Pons (tissue), 1 donor: ENCODE measurements around the gene DLL1.
"Not testable (repeated sequence)": the region's sequence is repeated elsewhere in the genome, so short reads cannot be mapped to it uniquely, and the experiment has no call there.

Experiments
- DNase-seq: peaks from one replicate; pipeline ENCODE4 v3.0.0-alpha.2; 2016; ENCODE audit warnings: low spot score

Gene DLL1

DNA sequence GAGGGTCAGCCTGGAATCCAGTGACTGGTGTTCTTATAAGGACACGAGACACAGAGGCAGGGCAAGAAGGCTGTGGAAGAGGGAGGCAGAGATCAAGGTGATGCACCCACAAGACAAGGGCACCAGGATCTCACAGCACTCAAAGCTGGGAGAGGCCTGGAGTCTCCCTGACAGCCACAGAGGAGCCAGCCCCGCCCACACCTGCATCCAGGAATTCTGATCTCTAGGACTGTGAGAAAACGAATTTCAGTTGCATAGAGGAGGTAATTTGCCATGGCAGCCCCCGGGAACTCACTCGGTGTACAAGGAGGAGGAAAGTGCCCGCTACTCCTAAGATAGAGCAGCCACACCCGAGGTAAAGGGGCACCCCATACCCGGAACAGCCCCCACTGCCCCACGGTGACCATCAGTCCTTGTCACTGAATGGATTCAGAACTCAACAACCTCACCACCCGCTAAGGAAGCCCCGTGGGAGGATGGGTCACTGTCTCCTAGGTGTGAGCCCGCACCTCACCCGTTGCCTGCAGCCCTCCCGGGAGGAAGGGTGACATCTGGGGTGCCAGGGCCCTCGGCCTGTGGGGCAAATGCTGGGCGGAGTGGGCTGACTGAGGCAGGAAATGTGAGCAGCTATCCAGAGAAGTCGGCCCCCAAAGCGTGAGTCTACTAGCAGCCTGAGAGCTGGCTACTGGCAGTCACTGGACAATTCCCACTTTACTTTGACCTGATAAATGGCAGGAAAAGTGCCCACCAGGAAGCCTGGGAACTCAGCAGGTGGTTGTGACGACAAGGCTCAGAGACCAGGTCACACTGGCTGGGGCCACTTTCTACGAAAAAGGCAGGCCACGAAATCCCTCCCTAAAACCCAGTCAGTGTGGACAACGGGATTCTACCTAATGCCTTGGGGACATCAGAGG lies 22.4 kb downstream of the DLL1 start:
- no peak for DNase-seq

DNA sequence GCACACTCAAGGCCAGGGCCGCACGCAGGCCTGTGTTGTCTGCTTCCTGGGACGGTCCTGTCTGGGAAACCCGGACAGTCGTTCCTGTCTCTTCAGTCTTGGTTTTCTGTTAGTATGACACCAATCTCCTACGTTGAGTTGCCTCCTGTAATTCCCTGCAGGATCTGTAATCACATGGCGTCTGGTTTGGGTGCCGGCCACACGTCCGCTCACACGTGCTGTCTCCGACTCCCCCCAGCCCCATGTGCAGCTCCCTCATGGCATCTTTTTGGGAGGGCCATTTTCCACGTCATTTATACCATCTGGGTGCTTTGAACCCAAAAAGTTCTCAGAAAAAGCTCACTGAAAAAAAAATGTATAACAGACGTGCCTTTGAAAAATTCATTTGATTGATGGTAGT lies 23.2 kb downstream of the DLL1 start:
- DNase-seq = no peak

DNA sequence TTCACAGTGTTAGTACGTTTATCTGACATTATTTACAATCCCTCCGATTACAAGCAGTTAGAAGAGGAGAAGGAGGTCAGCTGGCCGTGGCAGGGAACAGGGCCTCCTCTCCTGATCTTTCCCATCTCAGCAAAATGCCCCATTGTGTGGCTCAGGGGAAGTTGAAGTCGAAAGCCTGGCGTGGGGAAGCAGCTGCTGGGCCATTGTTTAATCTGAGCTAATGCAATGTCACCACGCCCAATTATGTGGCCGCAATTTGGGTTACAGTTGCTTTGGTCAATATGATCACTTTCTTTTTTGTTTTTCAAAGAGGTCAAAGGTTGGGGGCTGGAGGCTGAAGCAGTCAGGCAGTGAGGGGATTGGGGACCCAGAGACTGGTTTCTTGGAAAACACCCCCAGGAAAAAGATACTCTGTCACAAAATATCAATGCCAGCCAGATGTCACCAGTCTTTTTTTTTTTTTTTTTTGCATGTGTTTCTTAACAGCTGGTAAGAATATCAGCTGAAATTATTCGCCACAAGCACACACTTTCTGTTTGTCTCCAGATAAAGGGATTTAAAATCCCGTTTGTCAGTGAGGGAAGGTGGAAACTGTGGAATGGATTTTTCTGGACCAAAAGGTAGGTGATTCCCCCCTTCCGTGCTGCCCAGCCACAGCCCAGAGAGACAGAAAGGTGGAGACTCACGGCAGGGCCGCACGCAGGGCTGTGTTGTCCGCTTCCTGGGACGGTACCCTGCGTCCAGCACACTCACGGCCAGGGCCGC lies 24.6 kb downstream of the DLL1 start:
- DNase-seq = peak; percentile 93

DNA sequence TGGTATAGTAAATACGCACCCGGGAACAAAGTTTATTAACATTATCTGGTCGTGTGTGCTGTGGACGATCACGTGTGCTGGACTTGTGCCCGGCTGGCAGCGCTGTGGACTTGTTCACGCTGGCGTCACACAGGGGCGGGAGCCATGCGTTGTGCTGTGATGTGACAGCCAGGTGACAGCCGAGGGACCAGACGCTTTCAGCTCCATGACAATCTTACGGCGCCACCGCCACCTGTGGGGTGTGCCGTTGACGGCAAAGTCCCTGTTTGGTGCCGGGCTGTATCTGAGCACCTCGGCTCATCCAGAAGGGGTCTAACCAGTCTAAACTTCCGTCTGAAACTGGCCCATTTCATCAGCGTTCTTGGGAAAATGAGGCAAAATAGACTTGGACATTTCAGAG lies 25.2 kb downstream of the DLL1 start:
- DNase-seq = peak; percentile 86

DNA sequence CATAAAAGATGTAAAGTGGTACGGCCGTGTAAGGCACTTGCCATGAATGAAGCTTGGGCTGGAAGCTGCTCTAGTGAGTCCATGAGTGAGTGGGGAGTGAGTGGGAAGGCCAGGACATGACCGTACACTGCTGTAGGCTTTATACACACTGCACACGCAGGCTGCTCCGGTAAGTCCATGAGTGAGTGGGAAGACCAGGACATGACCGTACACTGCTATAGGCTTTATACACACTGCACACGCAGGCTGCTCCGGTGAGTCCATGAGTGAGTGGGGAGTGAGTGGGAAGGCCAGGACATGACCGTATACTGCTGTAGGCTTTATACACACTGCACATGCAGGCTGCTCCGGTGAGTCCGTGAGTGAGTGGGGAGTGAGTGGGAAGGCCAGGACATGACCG lies 26.2 kb downstream of the DLL1 start:
- DNase-seq = not testable (repeated sequence)

DNA sequence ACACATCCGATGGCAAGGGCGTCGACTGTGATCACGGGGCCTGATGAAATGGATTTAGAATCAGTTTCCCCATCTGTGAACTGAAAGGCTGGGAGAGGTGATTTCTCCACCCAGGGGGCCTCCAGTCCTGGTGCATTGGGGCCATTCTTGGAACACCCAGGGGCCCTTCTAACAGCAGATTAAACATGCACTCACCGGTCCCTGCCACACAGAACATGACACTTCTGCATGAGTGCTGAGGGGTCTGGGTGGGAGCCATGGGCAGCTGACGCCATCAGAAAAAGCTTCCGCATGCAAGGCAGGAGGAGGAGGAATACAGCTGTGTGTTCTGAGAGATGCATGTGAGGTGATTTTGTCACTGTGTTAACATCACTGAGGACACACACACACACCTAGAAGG lies 26.8 kb downstream of the DLL1 start:
- no peak for DNase-seq

DNA sequence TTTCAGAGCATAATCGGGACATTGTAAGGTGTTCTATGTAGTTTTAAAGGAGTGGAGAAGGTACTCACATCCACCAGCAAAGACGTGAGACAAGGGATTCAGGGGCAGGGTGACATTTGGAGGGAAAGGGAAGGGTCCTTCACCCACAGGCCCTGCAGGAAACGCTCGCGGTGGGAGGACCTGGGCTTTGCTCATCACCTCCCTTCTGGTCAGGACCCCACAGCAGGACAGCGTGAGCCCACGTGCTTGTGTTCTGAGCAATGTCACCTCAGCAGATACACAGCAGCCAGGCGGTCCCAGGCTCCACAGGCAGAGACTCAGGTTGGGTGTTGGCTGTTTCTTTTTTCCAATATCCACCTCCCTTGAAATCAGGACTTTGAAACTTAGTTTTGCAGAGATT lies 27.5 kb downstream of the DLL1 start:
- no peak for DNase-seq

DNA sequence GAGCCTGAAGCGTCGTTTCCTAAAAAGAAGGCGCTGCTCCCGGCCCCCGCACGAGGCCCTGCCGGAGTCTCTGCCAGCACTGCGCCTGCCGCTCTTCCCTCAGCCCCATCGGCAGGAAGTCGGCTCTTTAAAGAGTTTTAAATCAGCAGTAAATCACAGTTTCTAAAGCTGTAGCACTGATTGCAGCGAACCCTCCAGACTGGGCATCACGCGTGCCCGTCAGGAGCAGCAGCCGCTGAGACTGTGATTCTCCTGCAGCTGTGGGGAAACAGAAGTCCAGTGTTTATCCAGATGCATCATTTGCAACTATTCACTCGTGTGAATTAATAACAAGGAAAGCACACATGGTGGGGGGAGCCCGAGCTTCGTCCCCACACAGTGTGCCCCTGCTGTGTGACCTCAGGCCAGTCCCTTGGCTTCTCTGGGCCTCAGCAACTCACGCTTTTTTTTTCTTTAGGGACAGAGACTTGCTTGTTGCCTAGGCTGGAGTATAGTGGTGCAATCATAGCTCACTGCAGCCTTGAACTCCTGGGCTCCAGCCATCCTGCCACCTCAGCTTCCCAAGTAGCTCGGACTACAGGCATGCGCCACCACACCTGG lies 28.3 kb downstream of the DLL1 start:
- DNase-seq = peak; percentile 79

DNA sequence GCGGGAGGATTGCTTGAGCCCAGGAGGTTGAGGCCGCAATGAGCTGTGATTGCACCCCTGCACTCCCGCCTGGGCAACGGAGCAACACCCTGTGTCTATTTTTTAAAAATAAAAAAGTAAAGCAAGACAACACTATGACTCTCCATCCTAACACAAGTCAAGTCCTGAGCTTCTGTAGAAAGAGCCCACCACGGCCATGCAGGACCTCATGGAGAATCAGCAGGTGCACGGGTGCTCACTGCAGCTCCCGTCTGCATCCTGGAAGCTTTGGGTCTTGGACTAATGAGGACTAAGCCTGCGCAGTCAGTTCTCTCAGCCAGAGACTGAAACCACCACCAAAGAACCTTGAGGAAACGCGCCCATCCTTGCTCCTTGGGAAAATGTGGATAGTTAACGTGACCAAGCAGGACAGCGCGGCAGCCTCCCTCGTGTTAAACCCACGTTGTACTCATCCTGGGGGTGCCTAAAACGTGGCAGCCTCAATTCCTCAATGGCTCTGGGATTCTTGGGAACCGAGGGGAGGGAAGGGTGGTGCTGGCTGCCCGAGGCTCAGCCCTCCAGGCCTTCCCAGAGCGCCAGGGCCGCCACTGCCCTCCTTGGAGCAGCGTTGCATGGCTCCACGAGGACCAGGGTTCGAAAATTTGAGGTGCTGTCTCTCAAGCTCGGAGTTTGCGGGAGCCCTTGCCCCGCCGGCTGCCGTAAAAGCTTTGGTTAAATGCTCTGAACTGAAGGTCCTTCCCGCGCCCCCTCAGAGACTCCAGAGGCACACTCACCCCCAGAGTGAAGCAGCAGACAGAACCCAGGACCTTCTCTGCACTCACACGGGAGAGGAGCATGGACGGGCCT lies 29.0 kb downstream of the DLL1 start:
- DNase-seq = no peak

DNA sequence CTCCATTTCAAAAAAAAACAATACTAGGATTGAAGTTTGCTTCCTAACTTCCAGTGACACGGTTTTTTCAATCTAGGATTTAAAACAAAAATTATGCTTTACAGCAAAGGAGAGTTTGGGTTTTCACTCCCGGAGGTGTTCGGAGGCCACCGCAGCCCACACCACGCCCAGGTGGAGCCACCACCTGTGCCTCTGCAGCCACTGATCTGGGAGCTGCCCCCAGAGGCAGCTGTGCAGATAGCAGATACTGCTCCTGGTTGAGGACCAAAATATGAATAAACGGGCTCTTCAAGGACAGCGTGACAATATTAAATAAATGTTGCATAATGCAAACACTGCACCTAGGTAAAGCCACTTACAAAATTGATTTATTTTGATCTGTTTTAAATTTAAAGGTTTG lies 30.2 kb downstream of the DLL1 start:
- DNase-seq = no peak

DNA sequence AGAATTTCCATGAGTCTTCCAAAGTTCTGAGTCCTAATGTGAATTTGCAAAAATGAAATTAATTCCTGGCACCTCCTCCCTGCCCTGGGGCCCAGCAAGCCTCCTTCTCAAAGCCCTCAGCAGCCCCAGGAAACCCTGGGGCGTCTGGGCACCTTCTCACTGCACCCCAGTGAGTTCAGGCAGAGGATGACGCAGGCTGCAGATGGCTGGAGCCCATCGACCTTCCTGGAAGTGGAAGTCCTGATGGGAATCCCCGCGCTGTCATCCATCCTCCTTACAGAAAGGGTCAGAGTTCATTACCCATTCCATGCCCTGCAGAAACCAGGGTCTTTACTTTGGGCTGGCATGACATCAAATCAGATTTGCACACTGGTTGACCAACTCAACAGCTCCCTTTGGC lies 31.6 kb downstream of the DLL1 start:
- DNase-seq = no peak

DNA sequence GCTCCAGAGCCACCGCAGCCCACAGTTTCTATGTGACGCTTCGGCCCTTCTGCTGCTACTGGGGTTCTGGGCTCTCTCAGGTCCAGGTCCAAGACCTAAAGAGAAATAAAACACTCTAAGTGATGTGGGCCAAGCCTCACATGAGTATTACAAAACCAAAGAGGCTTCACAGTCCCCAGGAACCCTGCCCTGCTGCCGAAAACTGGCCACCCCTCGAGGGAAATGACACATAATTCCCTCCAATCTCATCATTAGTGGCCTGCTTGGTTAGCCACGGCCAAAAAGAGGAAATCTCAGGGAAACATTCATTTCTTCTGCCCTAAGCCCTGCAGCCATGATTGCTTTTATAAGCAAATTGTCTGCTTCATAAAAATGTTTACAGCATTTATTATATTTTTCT lies 32.5 kb downstream of the DLL1 start:
- DNase-seq = no peak

DNA sequence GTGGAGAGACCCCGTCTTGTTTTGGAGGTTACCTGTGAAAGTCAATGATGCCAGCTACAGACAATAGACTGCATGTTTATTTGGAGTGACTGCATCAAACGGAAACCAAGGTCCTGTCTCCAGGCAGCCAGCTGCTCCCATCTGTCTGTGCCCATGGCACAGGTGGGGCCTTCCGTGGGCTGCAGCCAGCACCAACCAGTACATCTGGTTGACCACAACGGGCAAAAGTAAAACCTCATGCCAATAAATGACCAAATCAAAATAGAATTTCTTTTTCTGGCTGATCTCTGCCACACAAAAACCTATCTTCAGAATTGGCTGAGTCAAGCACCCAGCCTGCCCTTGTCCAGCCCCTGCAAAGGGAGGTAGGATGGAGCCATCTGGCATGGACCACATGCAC lies 33.5 kb downstream of the DLL1 start:
- DNase-seq = no peak

DNA sequence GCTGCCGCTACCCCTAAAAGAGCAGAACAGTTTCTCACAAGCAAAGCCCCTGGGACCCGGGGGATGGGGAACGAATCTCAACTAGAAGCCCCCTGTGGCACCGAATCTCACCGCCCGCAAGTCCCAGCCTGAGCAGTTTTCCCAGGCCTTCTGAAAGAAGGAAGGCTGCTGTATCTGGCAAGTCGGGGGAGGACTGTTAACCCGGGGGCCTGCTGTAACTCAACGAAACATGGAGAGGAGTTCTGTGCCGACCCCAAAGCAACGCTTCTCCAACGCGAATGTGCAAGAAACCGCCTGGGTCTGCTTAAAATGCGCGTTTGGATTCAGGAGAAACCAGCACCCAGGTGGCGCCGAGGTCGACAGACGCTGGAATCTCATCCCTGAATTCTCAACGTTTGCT lies 34.2 kb downstream of the DLL1 start:
- DNase-seq = no peak

DNA sequence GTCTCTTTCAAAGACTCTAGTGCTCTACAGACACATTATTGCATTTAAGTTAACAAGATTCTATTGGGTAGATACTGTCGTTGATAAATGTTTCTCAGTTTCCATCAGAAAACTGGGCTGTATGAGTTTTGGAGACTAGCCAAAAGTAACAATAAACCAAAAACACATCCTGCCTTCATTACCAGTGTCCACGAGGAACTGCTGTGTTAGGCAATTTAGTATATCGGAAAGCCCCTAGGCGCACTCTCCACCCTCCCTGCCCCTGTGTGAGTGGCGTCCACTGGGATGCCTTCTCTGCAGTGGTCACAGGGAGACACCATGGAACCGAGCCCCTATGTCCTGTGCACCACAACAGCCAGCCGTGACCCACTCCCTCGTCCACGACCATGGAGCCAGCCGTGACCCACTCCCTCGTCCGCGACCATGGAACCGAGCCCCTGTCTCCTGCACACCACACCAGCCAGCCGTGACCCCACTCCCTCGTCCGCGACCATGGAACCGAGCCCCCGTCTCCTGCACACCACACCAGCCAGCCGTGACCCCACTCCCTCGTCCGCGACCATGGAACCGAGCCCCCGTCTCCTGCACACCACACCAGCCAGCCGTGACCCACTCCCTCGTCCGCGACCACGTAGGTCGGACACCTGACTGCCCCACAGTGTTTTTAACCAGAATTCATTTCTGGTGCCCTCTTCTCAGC lies 35.3 kb downstream of the DLL1 start:
- DNase-seq = no peak

DNA sequence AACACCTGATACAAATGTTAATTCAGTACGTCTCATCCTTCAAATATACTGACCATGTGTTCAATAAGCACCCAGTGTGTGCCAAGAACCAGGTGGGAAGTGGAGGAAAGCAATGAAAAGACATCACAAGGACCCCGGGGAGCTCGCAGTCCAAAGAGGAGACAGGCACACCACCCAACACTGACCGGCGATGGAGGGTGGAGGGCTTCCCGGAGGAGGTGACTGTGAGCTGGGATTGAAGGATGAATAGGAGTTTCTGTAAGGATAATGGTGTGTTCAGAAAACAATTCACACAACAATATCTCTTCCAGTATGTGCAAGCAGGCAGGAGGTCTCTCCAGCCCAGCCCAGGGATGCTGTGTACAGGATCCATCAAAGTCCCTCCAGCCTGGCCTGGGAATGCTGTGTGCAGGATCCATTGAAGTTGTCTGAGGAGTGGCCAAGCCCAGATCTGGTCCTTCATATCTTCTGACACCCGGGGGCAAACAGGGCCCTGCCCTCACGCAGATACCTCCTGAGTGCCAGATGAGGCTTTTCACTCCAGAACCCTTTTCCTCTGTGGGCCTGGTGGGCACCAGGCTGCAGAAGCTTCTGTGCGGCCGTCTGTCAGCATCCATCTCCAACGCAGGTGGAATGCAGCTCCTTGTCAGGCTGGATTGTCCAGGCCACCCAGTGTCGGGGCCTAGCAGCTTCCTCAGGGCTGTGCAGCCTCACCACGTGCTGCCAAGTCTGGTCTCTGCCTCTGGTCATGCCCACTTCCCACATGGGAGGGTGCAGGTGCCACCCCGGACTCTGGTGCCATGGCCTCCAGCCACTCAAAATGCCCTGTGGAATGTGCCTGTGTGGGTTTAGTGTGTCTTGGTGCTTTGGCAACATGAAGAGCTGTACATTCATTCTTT lies 36.3 kb downstream of the DLL1 start:
- DNase-seq = no peak

DNA sequence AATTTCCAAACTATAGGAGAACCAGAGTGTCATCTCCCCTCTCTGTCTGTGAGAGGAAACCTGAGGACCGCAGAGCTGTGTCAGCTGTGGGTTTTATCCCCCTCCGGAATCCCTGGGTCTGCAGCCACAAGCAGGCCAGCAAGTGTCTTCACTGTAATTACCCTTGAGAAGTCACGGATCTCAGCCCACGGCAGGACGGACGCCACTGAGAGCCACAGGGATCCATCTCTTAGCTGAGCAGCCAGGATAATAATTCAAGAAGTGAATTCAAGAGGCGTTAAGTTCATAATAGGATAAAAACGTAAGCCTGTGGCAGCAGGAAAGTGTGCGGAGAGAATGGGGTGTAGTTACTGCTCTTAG lies 37.0 kb downstream of the DLL1 start:
- no peak for DNase-seq

DNA sequence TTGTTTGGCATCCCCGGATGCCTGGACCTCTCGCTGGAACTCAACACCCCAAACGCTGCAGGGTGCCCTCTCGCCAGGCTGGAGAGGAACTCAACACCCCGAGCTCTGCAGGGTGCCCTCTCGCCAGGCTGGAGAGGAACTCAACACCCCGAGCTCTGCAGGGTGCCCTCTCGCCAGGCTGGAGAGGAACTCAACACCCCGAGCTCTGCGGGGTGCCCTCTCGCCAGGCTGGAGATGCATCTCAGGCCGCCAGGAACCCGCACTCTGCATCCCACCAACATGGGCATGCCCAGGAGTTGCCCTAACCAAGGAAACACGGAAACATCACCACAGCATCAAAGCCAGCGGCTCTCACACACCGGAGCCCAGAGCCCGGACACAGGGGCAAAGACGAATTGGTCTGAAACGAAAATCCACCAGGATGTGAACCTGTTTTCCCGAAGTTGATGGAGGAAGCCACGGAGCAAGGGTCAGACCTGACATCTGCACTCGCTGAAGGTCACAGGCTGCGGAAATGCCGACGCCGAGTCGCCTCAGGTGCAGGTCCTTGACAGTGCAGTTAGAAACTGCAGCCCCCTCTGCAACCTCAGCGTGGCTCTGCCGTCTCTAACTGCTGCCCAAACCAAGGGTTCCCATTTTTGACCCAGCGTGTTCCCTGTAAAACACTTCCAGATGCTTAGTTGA lies 37.5 kb downstream of the DLL1 start:
- DNase-seq = no peak

DNA sequence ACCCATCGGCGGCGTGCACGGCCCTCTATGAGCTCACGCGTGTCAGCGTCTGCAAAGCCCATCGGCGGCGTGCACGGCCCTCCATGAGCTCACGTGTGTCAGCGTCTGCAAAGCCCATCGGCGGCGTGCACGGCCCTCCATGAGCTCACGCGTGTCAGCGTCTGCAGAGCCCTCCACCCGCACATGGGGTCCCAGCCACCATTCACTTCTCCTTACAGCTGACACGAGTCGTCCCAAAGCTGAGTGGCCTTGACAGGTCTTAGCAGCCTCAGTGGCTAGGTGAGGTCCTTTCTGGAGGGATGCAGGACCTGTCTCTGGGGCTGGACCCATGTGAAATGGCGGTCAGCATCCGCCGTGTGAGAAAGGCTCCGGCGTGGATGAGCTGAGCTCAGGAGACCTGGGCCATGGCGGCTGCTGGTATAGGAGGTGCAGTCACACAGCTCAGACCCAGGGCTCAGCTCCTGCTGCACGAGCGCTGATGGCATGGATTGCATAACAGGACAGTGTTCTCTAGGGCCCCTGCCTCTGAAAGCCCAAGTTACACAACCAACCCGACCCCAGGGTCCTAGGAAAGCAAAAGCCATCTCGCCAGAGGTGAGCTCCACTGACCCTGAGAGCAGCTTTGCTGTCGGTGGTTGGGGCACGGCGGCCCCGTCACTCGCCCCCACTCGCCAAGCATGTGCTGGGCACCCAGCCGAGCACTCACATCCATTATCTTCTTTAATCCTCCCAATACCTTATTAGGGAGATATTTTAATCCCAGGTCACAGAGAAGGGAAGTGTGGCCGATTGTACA lies 38.9 kb downstream of the DLL1 start:
- no peak for DNase-seq
